ENCODE measurements around the gene ABCB1.

Gene ABCB1

DNA sequence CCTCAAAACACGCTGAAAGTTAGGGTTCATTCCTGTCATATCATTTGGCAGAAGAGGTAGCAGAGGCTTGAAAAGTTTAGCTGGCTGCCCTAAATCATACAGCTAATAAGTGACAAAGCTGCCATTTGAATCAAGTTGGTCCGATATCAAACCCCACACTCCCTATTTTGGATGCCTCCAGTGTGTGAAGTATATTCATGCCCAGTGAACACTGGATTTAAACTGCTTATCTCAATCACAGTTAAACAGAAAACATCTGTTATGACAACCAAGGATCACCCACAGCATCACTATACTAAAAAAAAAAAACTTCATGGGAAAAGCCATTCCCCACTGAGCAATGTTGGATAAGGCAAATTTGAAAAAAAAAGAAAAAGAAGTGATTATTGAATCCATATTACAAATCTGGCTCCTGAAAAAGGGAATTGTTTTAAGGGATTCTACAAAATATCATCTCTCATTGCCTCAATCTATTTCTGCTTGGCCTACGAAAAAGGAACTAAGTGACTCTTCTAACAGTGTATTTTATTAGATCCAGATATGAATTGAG lies 48.3 kb downstream of the ABCB1 start:
- Histone ChIP-seq H3K79me2 (ENCODE audit: control insufficient read depth, insufficient read depth, low read length, unreplicated experiment) (no peaks in the 10 kb centered on the region), H3K4me1 (ENCODE audit: control insufficient read depth, insufficient read depth, low read length, unreplicated experiment) (no peaks in the 10 kb centered on the region), H3K4me3 (ENCODE audit: low read depth, low read length) (no peak overlapping the region), H3K36me3 (ENCODE audit: insufficient read depth, low read length) (no peaks in the 10 kb centered on the region), H3K27me3 (ENCODE audit: insufficient read depth, low read length) (peaks cover 14% of the 10 kb centered on the region), H2AFZ (ENCODE audit: low read length, unreplicated experiment) (no peak overlapping the region), H3K27ac (ENCODE audit: low read depth, low read length) (no peak overlapping the region)

DNA sequence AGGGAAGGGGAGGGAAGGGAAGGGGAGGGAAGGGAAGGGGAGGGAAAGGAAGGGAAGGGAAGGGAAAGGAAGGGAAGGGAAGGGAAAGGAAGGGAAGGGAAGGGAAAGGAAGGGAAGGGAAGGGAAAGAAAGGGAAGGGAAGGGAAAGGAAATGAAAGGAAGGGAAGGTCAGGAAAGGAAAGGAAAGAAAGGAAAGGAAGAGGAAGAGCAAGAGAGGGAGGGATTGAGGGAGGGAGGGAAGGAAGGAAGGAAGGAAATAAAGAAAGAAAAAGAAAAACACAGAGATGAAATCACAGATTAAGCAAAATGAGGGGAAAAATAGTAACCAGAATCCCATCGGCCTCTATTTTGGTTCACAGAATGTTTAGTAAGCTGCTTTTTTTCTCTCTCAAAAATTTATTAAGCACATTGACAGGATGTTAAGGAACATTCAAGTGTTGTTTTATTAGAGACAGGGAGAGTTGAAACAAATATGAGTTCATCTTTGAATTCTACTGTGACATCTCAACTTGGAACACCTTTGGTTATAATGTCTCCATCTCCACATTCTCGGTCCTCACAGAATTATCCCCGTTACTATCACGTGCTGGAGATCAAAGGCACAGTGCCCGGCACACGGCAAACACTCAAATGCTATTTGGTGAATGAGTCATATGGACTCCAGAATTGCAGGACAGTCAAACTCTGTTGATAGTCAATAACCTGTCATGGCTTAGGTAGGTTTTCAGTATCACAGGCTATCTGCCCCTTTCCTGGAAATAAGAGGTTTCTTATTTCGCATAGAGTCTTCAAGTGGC lies 52.4 kb downstream of the ABCB1 start:
- H3K4me3 ChIP-seq (ENCODE audit: low read depth, low read length), result no peak overlapping the region
- H2AFZ ChIP-seq (ENCODE audit: low read length, unreplicated experiment), result no peak overlapping the region
- H3K36me3 ChIP-seq (ENCODE audit: insufficient read depth, low read length), result no peaks in the 10 kb centered on the region
- peaks cover 5% of the 10 kb centered on the region; the same call in 1 of the 2 replicates for H3K27me3 ChIP-seq (ENCODE audit: insufficient read depth, low read length)
- H3K4me1 ChIP-seq (ENCODE audit: control insufficient read depth, insufficient read depth, low read length, unreplicated experiment), result no peaks in the 10 kb centered on the region
- H3K27ac ChIP-seq (ENCODE audit: low read depth, low read length), result no peak overlapping the region
- no peaks in the 10 kb centered on the region for H3K79me2 ChIP-seq (ENCODE audit: control insufficient read depth, insufficient read depth, low read length, unreplicated experiment)

DNA sequence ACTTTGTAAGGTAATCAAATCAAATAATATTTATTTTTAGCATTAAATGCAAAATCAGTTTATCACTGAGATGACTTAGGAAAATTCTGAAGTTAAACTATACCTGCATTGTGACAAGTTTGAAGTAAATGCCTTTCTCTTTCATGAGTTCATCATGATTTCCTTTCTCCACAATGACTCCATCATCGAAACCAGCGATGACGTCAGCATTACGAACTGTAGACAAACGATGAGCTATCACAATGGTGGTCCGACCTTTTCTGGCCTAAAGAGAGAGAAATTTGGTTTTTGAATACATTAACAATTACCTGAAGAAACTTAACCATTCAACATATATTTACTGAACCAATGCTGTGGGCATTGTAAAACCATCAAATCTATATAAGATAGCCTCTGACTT lies 54.9 kb downstream of the ABCB1 start:
- Histone ChIP-seq H2AFZ (ENCODE audit: low read length, unreplicated experiment) (no peak overlapping the region), H3K4me1 (ENCODE audit: control insufficient read depth, insufficient read depth, low read length, unreplicated experiment) (no peaks in the 10 kb centered on the region), H3K27me3 (ENCODE audit: insufficient read depth, low read length) (0 out of 2 replicates have a peak, but pooled peaks cover 6% of the 10 kb centered on the region), H3K27ac (ENCODE audit: low read depth, low read length) (no peak overlapping the region), H3K79me2 (ENCODE audit: control insufficient read depth, insufficient read depth, low read length, unreplicated experiment) (no peaks in the 10 kb centered on the region), H3K36me3 (ENCODE audit: insufficient read depth, low read length) (no peaks in the 10 kb centered on the region), H3K4me3 (ENCODE audit: low read depth, low read length) (no peak overlapping the region)

- H3K4me3 ChIP-seq (ENCODE audit: low read depth, low read length), result no peak overlapping the region
- no peak overlapping the region for H3K27ac ChIP-seq (ENCODE audit: low read depth, low read length)
- no peaks in the 10 kb centered on the region for H3K36me3 ChIP-seq (ENCODE audit: insufficient read depth, low read length)
- no peaks in the 10 kb centered on the region for H3K4me1 ChIP-seq (ENCODE audit: control insufficient read depth, insufficient read depth, low read length, unreplicated experiment)
- no peak overlapping the region for H2AFZ ChIP-seq (ENCODE audit: low read length, unreplicated experiment)
- no peaks in the 10 kb centered on the region for H3K79me2 ChIP-seq (ENCODE audit: control insufficient read depth, insufficient read depth, low read length, unreplicated experiment)
- H3K27me3 ChIP-seq (ENCODE audit: insufficient read depth, low read length), result 0 out of 2 replicates have a peak, but pooled peaks cover 6% of the 10 kb centered on the region
Measured at GRCh38 chr7:87543623-87544022, 57.1 kb downstream of the ABCB1 start.

DNA sequence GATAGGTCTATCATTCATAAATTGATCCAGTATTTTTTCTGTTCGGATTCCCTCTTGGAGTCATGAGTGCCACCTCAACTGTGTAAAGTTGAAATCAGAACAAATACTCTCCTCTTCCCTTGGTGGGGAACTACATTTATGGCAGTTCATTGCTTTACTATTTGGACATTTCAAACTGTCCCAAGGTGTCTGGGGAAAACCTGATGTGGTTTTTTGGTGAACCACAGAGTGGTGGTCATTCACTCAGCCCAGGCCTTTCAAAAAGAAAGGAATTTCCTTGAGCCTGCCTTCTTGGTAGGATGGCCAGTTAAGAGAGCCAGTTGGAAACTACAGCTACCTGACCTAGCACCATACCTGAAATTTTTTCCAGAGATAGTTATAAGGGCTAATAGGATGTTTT lies 59.0 kb downstream of the ABCB1 start:
- Histone ChIP-seq H3K4me1 (ENCODE audit: control insufficient read depth, insufficient read depth, low read length, unreplicated experiment) (no peaks in the 10 kb centered on the region), H3K79me2 (ENCODE audit: control insufficient read depth, insufficient read depth, low read length, unreplicated experiment) (no peaks in the 10 kb centered on the region), H3K4me3 (ENCODE audit: low read depth, low read length) (no peak overlapping the region), H3K27ac (ENCODE audit: low read depth, low read length) (no peak overlapping the region), H3K27me3 (ENCODE audit: insufficient read depth, low read length) (peaks cover 14% of the 10 kb centered on the region), H3K36me3 (ENCODE audit: insufficient read depth, low read length) (no peaks in the 10 kb centered on the region), H2AFZ (ENCODE audit: low read length, unreplicated experiment) (no peak overlapping the region)

DNA sequence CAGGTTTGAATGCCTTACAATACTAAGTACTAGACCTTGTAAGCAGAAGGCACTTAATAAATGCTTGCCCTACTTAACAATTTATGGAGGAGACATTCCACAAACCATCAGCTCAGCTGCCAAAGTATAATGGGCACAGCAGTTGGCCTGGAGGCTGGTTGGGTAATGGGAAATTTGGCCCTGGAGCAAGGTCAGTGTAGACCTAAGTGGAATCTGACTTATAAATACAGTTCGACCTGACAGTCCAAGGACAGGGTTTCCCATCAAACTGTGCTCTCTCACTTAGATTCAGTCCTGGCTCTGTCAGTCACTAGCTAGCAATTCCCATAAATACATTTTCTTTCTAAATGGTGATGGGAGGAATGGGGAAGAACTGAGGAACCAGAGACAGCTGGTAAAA lies 62.6 kb downstream of the ABCB1 start:
- H3K36me3 ChIP-seq (ENCODE audit: insufficient read depth, low read length), result no peaks in the 10 kb centered on the region
- no peaks in the 10 kb centered on the region for H3K79me2 ChIP-seq (ENCODE audit: control insufficient read depth, insufficient read depth, low read length, unreplicated experiment)
- H3K4me3 ChIP-seq (ENCODE audit: low read depth, low read length), result no peak overlapping the region
- no peak overlapping the region for H3K27ac ChIP-seq (ENCODE audit: low read depth, low read length)
- H2AFZ ChIP-seq (ENCODE audit: low read length, unreplicated experiment), result no peak overlapping the region
- peaks cover 24% of the 10 kb centered on the region for H3K27me3 ChIP-seq (ENCODE audit: insufficient read depth, low read length)
- no peaks in the 10 kb centered on the region for H3K4me1 ChIP-seq (ENCODE audit: control insufficient read depth, insufficient read depth, low read length, unreplicated experiment)

DNA sequence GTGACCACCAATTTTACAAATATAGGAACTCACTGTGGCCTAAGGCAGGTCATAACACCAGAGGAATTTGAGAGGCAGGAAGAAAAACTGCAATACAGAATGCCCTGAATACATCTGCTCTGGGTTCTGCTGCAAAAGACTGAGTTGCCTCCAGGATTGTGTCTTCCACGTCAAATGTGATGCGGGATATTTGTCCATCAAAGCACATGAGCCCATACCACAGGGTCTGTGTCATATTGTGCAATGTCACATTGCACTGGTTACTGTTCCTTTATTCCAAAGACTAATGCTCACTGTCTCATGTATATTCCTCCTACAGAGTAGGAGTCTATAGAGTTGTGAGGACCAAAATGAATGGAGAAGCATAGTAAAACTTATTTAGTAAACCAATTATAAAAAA lies 66.6 kb downstream of the ABCB1 start:
- Histone ChIP-seq H2AFZ (ENCODE audit: low read length, unreplicated experiment) (no peak overlapping the region), H3K79me2 (ENCODE audit: control insufficient read depth, insufficient read depth, low read length, unreplicated experiment) (no peaks in the 10 kb centered on the region)

DNA sequence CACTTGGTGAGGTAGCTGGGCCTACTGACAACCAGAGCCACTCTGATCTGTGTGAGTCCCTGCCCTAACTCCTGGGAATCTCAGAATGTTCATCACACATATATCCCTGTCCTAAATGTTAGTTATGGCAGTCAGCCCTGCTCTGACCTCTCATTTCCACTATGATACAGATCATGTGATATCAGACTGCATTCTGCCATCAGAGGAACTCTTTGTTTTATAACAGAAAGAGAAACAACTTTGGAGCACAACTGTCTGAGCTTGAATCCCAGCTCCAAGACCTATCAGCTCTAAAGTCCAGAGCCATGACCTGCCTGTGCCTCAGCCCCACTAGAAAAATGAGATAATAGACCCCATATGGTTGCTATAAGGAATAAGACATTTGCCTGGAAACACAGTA lies 70.6 kb downstream of the ABCB1 start:
- no peaks in the 10 kb centered on the region for H3K36me3 ChIP-seq (ENCODE audit: insufficient read depth, low read length)
- H3K27ac ChIP-seq (ENCODE audit: low read depth, low read length), result no peak overlapping the region
- no peaks in the 10 kb centered on the region for H3K79me2 ChIP-seq (ENCODE audit: control insufficient read depth, insufficient read depth, low read length, unreplicated experiment)

More for the DNA sequence above, 66.6 kb downstream of the ABCB1 start:
- Histone ChIP-seq H3K4me1 (ENCODE audit: control insufficient read depth, insufficient read depth, low read length, unreplicated experiment) (no peaks in the 10 kb centered on the region), H3K36me3 (ENCODE audit: insufficient read depth, low read length) (no peaks in the 10 kb centered on the region), H3K27me3 (ENCODE audit: insufficient read depth, low read length) (peaks cover 27% of the 10 kb centered on the region), H3K27ac (ENCODE audit: low read depth, low read length) (no peak overlapping the region), H3K4me3 (ENCODE audit: low read depth, low read length) (no peak overlapping the region)

GRCh38 chr7:87528730-87529129 lies 72.0 kb downstream of the ABCB1 start:
- Histone ChIP-seq H3K4me3 (ENCODE audit: low read depth, low read length) (no peak overlapping the region), H3K27ac (ENCODE audit: low read depth, low read length) (no peak overlapping the region), H2AFZ (ENCODE audit: low read length, unreplicated experiment) (no peak overlapping the region), H3K36me3 (ENCODE audit: insufficient read depth, low read length) (no peaks in the 10 kb centered on the region), H3K4me1 (ENCODE audit: control insufficient read depth, insufficient read depth, low read length, unreplicated experiment) (no peaks in the 10 kb centered on the region), H3K27me3 (ENCODE audit: insufficient read depth, low read length) (peaks cover 21% of the 10 kb centered on the region), H3K79me2 (ENCODE audit: control insufficient read depth, insufficient read depth, low read length, unreplicated experiment) (no peaks in the 10 kb centered on the region)

More for the DNA sequence above, 70.6 kb downstream of the ABCB1 start:
- H3K4me1 ChIP-seq (ENCODE audit: control insufficient read depth, insufficient read depth, low read length, unreplicated experiment), result no peaks in the 10 kb centered on the region
- peaks cover 22% of the 10 kb centered on the region for H3K27me3 ChIP-seq (ENCODE audit: insufficient read depth, low read length)
- H3K4me3 ChIP-seq (ENCODE audit: low read depth, low read length), result no peak overlapping the region
- no peak overlapping the region for H2AFZ ChIP-seq (ENCODE audit: low read length, unreplicated experiment)

DNA sequence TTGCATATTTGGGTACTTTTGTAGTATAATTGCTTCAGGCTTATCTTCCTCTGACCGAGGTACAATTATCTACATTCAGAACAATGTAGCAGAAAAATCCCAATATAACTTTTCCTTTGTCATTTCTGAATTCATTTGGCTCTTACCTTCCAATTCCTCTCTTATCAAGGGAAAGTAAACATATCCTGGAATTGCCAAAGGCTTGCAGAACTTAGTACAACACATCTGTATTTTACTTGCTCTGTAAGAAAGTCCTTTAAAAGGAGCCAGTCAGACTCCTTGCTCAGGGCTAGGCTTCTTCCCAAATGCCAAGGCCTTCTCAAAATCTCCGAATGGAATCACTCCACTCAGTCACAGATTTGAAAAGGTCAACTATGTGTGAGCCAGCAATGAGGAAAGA lies 81.9 kb downstream of the ABCB1 start:
- no peaks in the 10 kb centered on the region for H3K36me3 ChIP-seq (ENCODE audit: insufficient read depth, low read length)
- H3K4me3 ChIP-seq (ENCODE audit: low read depth, low read length), result no peak overlapping the region
- H3K4me1 ChIP-seq (ENCODE audit: control insufficient read depth, insufficient read depth, low read length, unreplicated experiment), result no peaks in the 10 kb centered on the region
- H2AFZ ChIP-seq (ENCODE audit: low read length, unreplicated experiment), result no peak overlapping the region
- H3K27ac ChIP-seq (ENCODE audit: low read depth, low read length), result no peak overlapping the region
- no peaks in the 10 kb centered on the region for H3K79me2 ChIP-seq (ENCODE audit: control insufficient read depth, insufficient read depth, low read length, unreplicated experiment)
- H3K27me3 ChIP-seq (ENCODE audit: insufficient read depth, low read length), result peaks cover 16% of the 10 kb centered on the region; the same call in 1 of the 2 replicates

GRCh38 chr7:87517891-87518290 lies 82.8 kb downstream of the ABCB1 start:
- H3K36me3 ChIP-seq (ENCODE audit: insufficient read depth, low read length), result no peaks in the 10 kb centered on the region
- H3K27me3 ChIP-seq (ENCODE audit: insufficient read depth, low read length), result peaks cover 21% of the 10 kb centered on the region; the same call in 1 of the 2 replicates
- H3K79me2 ChIP-seq (ENCODE audit: control insufficient read depth, insufficient read depth, low read length, unreplicated experiment), result no peaks in the 10 kb centered on the region
- H2AFZ ChIP-seq (ENCODE audit: low read length, unreplicated experiment), result no peak overlapping the region
- no peak overlapping the region for H3K4me3 ChIP-seq (ENCODE audit: low read depth, low read length)
- H3K4me1 ChIP-seq (ENCODE audit: control insufficient read depth, insufficient read depth, low read length, unreplicated experiment), result no peaks in the 10 kb centered on the region
- no peak overlapping the region for H3K27ac ChIP-seq (ENCODE audit: low read depth, low read length)
